NOMO-1 treated with dmso at 0.1 percent for 144 hours (cell line): ENCODE measurements around the gene PSG6.
"Not testable (repeated sequence)": the region's sequence is repeated elsewhere in the genome, so short reads cannot be mapped to it uniquely, and the experiment has no call there.

Source experiments
- DNase-seq: peaks from one replicate; lab custom pipeline; 2025; ENCODE audit not compliant: unreplicated experiment; lab: John Stamatoyannopoulos, UW

Gene PSG6

GRCh38 chr19:42912941-42913340 is 4.8 kb downstream of the PSG6 start:
- not testable (repeated sequence) for DNase-seq

GRCh38 chr19:42911731-42912130 is 6.0 kb downstream of the PSG6 start:
- not testable (repeated sequence) for DNase-seq

- DNase-seq, result not testable (repeated sequence)
These were observed 11.5 kb downstream of the PSG6 start for GRCh38 chr19:42906162-42906561.

GRCh38 chr19:42900561-42900960 is 17.1 kb downstream of the PSG6 start:
- DNase-seq, result not testable (repeated sequence)

GRCh38 chr19:42899674-42900073 is 18.0 kb downstream of the PSG6 start:
- DNase-seq, result not testable (repeated sequence)

GRCh38 chr19:42899110-42899509 is 18.6 kb downstream of the PSG6 start:
- DNase-seq, result not testable (repeated sequence)

- DNase-seq, result not testable (repeated sequence)
These were observed 19.0 kb downstream of the PSG6 start for GRCh38 chr19:42898656-42899055.

GRCh38 chr19:42897729-42898128 is 20.0 kb downstream of the PSG6 start:
- DNase-seq, result not testable (repeated sequence)

GRCh38 chr19:42890446-42890845 is 27.2 kb downstream of the PSG6 start:
- DNase-seq, result not testable (repeated sequence)

- DNase-seq, result not testable (repeated sequence)
These were observed 29.7 kb downstream of the PSG6 start for GRCh38 chr19:42887876-42888445.

GRCh38 chr19:42882730-42883129 is 35.0 kb downstream of the PSG6 start:
- DNase-seq, result not testable (repeated sequence)

GRCh38 chr19:42882010-42882409 is 35.7 kb downstream of the PSG6 start:
- not testable (repeated sequence) for DNase-seq

GRCh38 chr19:42881279-42881678 is 36.4 kb downstream of the PSG6 start:
- not testable (repeated sequence) for DNase-seq

- DNase-seq, result not testable (repeated sequence)
These were observed 37.1 kb downstream of the PSG6 start for GRCh38 chr19:42880621-42881020.

GRCh38 chr19:42879613-42880012 is 38.1 kb downstream of the PSG6 start, which contains the start of gene PSG1:
TSS of gene PSG1 (minus strand) at chr19:42879713. CDS start at chr19:42879581, 132 bp downstream.
- no peak for DNase-seq

- DNase-seq, result not testable (repeated sequence)
These were observed 41.1 kb downstream of the PSG6 start for GRCh38 chr19:42876596-42876995.

- not testable (repeated sequence) for DNase-seq
These were observed 41.8 kb downstream of the PSG6 start for GRCh38 chr19:42875881-42876280.

- not testable (repeated sequence) for DNase-seq
These were observed 42.5 kb downstream of the PSG6 start for GRCh38 chr19:42874901-42875813.

- not testable (repeated sequence) for DNase-seq
These were observed 43.6 kb downstream of the PSG6 start for GRCh38 chr19:42874136-42874535.

GRCh38 chr19:42872608-42873007 is 45.1 kb downstream of the PSG6 start:
- no peak for DNase-seq

- no peak for DNase-seq
These were observed 60.2 kb downstream of the PSG6 start for GRCh38 chr19:42857544-42857867.
